Neural progenitor cell (in vitro differentiated cells): ENCODE data around the gene B4GALT5. TPM values are rescaled to one million over a fixed set of nuclear protein-coding genes. Genes with fewer than 3 reads are reported as not detected.

ENCODE experiments used
- DNase-seq: peaks from one replicate; pipeline ENCODE4 v3.0.0-alpha.2; 2016; ENCODE audit warnings: low spot score
- H2AFZ ChIP-seq: fragments of 200-600 bp; sonication (generic); replicated peaks from 2 replicates; pipeline ENCODE4 v1.6.1; 2016; ENCODE audit warnings: antibody characterized with exemption
- H3F3A ChIP-seq: fragments of 200-600 bp; sonication (generic); 2 replicates; pipeline ENCODE4 v1.6.1; 2016; ENCODE audit warnings: antibody characterized with exemption, low read depth
- H3K27ac ChIP-seq: fragments of 200-600 bp; sonication (generic); 2 replicates; pipeline ENCODE4 v1.5.1; 2016; ENCODE audit warnings: mild to moderate bottlenecking
- H3K27me3 ChIP-seq: fragments of 200-600 bp; sonication (generic); 2 replicates; pipeline ENCODE4 v1.6.1; 2016; ENCODE audit warnings: mild to moderate bottlenecking, moderate library complexity
- H3K36me3 ChIP-seq: fragments of 200-600 bp; sonication (generic); 2 replicates; pipeline ENCODE4 v1.5.1; 2016
- H3K4me1 ChIP-seq: fragments of 200-600 bp; sonication (generic); 2 replicates; pipeline ENCODE4 v1.6.1; 2016; ENCODE audit warnings: mixed run types
- H3K4me2 ChIP-seq: fragments of 200-600 bp; sonication (generic); 2 replicates; pipeline ENCODE4 v1.6.1; 2016
- H3K4me3 ChIP-seq: fragments of 200-600 bp; sonication (generic); 2 replicates; pipeline ENCODE4 v1.5.1; 2016
- H3K79me2 ChIP-seq: fragments of 200-600 bp; sonication (generic); 2 replicates; pipeline ENCODE4 v1.6.1; 2016; ENCODE audit warnings: low read depth
- H3K9ac ChIP-seq: fragments of 200-600 bp; sonication (generic); 2 replicates; pipeline ENCODE4 v1.6.1; 2016
- H3K9me3 ChIP-seq: fragments of 200-600 bp; sonication (generic); 2 replicates; pipeline ENCODE4 v1.5.1; 2016; ENCODE audit warnings: low read depth
- H4K20me1 ChIP-seq: fragments of 200-600 bp; sonication (generic); 2 replicates; pipeline ENCODE4 v1.6.1; 2016; ENCODE audit warnings: low read depth
- H3K27ac Mint-ChIP-seq: 3 replicates; pipeline ENCODE4 v1.8.0; 2021; ENCODE audit warnings: mixed read lengths
- H3K27me3 Mint-ChIP-seq: 2 replicates; pipeline ENCODE4 v1.8.0; 2022; ENCODE audit warnings: low read depth, mild to moderate bottlenecking, inconsistent platforms, moderate library complexity, mixed read lengths; ENCODE audit not compliant: insufficient read depth
- H3K36me3 Mint-ChIP-seq: 3 replicates; pipeline ENCODE4 v1.8.0; 2021; ENCODE audit warnings: mixed read lengths
- H3K4me1 Mint-ChIP-seq: 3 replicates; pipeline ENCODE4 v1.8.0; 2021; ENCODE audit warnings: mixed read lengths
- H3K4me3 Mint-ChIP-seq: 3 replicates; pipeline ENCODE4 v1.8.0; 2021; ENCODE audit warnings: mild to moderate bottlenecking, moderate library complexity, mixed read lengths
- H3K9me3 Mint-ChIP-seq: 3 replicates; pipeline ENCODE4 v1.8.0; 2020; ENCODE audit warnings: mixed read lengths
- EZH2 ChIP-seq: fragments of 200-600 bp; sonication (generic); IDR thresholded peaks from 2 replicates; pipeline ENCODE4 v1.6.1; 2017; ENCODE audit warnings: antibody characterized with exemption, mild to moderate bottlenecking, moderate library complexity
- EZH2phosphoT487 ChIP-seq: fragments of 200-600 bp; sonication (generic); IDR thresholded peaks from 2 replicates; pipeline ENCODE4 v1.6.1; 2017; ENCODE audit warnings: antibody characterized with exemption
- total RNA-seq: library from RNA; depleted of rRNA; stranded (reverse); fragments of >200 nt; gene quantifications from 2 replicates; pipeline ENCODE4 v1.2.3, GENCODE V29; 2015; ENCODE audit warnings: low replicate concordance
- TF ChIP-seq, protein P1 (sequence below): fragments of 200-600 bp; sonication (generic); IDR thresholded peaks from 2 replicates; pipeline ENCODE4 v1.5.1; 2017; ENCODE audit warnings: antibody characterized with exemption, mild to moderate bottlenecking

The B4GALT5 gene
- total RNA-seq, 1 donor from 2014 or later = 60.1 TPM

DNA sequence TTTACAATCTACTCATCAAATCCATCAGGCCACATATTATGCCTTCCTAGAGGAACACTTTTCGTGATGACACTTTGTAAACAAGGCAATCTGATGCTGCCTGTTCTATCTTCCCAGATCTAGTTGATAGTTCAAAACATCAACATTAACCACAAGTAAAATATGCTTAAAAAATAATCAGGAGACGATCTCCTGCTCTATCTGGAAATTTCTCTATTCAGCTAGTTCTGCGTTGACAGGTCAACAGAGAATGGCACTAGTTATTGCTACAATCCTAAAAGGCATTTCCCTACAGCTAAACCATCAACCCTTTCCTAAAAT lies 2.1 kb downstream of the B4GALT5 start:
- H3K4me2 ChIP-seq = peak overlapping the region; percentile 88
- Mint-ChIP-seq H3K9me3 (no peaks in the 10 kb centered on the region), H3K4me1 (peaks cover 57% of the 10 kb centered on the region), H3K36me3 (peaks cover 2% of the 10 kb centered on the region), H3K27ac (no peak overlapping the region), H3K27me3 (peaks cover 3% of the 10 kb centered on the region), H3K4me3 (peak overlapping the region; percentile 98)
- no peak for DNase-seq
- no peaks in the 10 kb centered on the region for H3K9me3 ChIP-seq
- TF ChIP-seq, protein P1, sequence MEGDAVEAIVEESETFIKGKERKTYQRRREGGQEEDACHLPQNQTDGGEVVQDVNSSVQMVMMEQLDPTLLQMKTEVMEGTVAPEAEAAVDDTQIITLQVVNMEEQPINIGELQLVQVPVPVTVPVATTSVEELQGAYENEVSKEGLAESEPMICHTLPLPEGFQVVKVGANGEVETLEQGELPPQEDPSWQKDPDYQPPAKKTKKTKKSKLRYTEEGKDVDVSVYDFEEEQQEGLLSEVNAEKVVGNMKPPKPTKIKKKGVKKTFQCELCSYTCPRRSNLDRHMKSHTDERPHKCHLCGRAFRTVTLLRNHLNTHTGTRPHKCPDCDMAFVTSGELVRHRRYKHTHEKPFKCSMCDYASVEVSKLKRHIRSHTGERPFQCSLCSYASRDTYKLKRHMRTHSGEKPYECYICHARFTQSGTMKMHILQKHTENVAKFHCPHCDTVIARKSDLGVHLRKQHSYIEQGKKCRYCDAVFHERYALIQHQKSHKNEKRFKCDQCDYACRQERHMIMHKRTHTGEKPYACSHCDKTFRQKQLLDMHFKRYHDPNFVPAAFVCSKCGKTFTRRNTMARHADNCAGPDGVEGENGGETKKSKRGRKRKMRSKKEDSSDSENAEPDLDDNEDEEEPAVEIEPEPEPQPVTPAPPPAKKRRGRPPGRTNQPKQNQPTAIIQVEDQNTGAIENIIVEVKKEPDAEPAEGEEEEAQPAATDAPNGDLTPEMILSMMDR = no peak
- TF ChIP-seq EZH2 = no peak
- TF ChIP-seq EZH2phosphoT487 = no peak
- H4K20me1 ChIP-seq = peaks cover 68% of the 10 kb centered on the region
- peaks cover 24% of the 10 kb centered on the region for H3F3A ChIP-seq
- H3K9ac ChIP-seq = no peak overlapping the region
- no peaks in the 10 kb centered on the region for H3K36me3 ChIP-seq
- no peaks in the 10 kb centered on the region for H3K27me3 ChIP-seq
- peaks cover 75% of the 10 kb centered on the region for H3K79me2 ChIP-seq
- no peak overlapping the region for H3K27ac ChIP-seq
- H2AFZ ChIP-seq = no peak overlapping the region
- peak overlapping the region; percentile 99 for H3K4me3 ChIP-seq
- peaks cover 25% of the 10 kb centered on the region for H3K4me1 ChIP-seq

DNA sequence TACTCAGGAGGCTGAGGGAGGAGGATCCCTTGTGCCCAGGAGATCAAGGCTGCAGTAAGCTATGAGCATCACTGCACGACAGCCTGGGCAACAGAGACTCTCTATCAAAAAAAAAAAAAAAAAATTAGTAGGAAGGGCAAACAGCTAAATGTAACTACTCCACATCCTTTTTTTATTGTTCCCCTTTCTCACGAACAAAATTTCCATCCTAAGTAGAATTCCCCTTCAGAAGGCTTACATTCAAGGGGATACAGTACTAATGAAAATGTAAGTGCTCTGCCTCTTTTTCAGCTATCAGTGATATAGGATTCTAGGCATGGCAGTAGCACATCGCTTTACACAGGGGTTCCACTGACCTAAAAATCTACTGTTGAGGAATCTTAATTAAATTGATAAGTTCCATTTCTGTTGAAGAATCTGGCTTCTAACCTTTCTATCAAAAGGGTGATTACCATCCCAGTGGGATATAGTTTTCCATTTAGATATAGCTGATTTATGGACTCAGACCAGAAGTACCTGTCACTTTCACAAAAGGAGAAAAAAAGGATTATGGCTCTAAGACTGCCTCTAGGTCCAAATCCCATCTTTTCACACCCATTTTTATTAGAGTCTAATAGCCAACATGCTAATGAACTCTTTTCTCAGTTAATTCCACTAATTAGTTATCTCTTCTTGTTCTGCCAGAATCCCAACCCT lies 2.6 kb downstream of the B4GALT5 start:
- peaks cover 73% of the 10 kb centered on the region for H4K20me1 ChIP-seq
- H3K9me3 Mint-ChIP-seq = no peaks in the 10 kb centered on the region
- peaks cover 62% of the 10 kb centered on the region for H3K4me1 Mint-ChIP-seq
- H3K27me3 Mint-ChIP-seq = no peaks in the 10 kb centered on the region
- H3K9me3 ChIP-seq = no peaks in the 10 kb centered on the region
- H3K4me2 ChIP-seq = peak overlapping the region; percentile 88
- DNase-seq = no peak
- H3K9ac ChIP-seq = no peak overlapping the region
- H3K36me3 ChIP-seq = no peaks in the 10 kb centered on the region
- peak overlapping the region; percentile 99 for H3K4me3 ChIP-seq
- TF ChIP-seq EZH2phosphoT487 (no peak), EZH2 (no peak)
- TF ChIP-seq, protein P1 = no peak
- peaks cover 80% of the 10 kb centered on the region for H3K79me2 ChIP-seq
- H3K4me1 ChIP-seq = peaks cover 30% of the 10 kb centered on the region
- peaks cover 29% of the 10 kb centered on the region for H3F3A ChIP-seq
- H3K27me3 ChIP-seq = no peaks in the 10 kb centered on the region
- H3K36me3 Mint-ChIP-seq = peaks cover 2% of the 10 kb centered on the region
- no peak overlapping the region for H3K27ac ChIP-seq
- peak overlapping the region; percentile 98 for H3K4me3 Mint-ChIP-seq
- no peak overlapping the region for H3K27ac Mint-ChIP-seq
- H2AFZ ChIP-seq = no peak overlapping the region

DNA sequence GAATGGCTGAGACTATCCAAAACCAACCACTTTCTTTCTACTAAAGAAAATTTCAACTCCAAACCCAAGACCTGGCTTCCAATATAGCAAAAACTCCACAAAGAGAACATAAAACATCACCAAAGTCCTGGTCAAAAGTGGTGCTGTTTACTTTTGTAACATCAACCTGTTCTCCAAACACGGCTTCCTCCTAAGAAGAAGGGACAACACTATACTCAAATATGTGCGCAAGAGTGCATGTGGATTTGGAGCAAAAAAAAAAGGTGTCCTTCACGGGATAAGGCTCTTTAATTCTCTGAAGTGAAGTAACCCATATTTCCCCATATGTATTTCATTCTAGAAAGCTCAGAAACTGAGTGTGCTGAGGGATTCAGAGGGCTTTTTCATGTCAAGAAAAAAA lies 6.6 kb downstream of the B4GALT5 start:
- Mint-ChIP-seq H3K4me3 (peak overlapping the region; percentile 12), H3K27me3 (peaks cover 3% of the 10 kb centered on the region), H3K4me1 (peaks cover 68% of the 10 kb centered on the region), H3K27ac (peak overlapping the region; percentile 67), H3K36me3 (peaks cover 4% of the 10 kb centered on the region), H3K9me3 (no peaks in the 10 kb centered on the region)
- no peaks in the 10 kb centered on the region for H3K36me3 ChIP-seq
- H4K20me1 ChIP-seq = peaks cover 98% of the 10 kb centered on the region
- H3K79me2 ChIP-seq = peaks cover 100% of the 10 kb centered on the region
- peak overlapping the region; percentile 74 for H3K4me2 ChIP-seq
- no peaks in the 10 kb centered on the region for H3K27me3 ChIP-seq
- TF ChIP-seq EZH2phosphoT487 = no peak
- no peak for TF ChIP-seq EZH2
- TF ChIP-seq, protein P1 = no peak
- no peak for DNase-seq
- peak overlapping the region; percentile 71 for H3K27ac ChIP-seq
- peaks cover 45% of the 10 kb centered on the region for H3K4me1 ChIP-seq
- peaks cover 30% of the 10 kb centered on the region for H3F3A ChIP-seq
- H3K4me3 ChIP-seq = no peak overlapping the region
- H3K9ac ChIP-seq = no peak overlapping the region
- H3K9me3 ChIP-seq = no peaks in the 10 kb centered on the region
- H2AFZ ChIP-seq = no peak overlapping the region
